OCI-LY7 (cell line): Measurements from ENCODE around the gene METTL26. TPM values are rescaled to one million over a fixed set of nuclear protein-coding genes. Genes with fewer than 3 reads are reported as not detected.

ENCODE experiments used
- BruUV-seq: library from RNA; stranded (reverse); fragments of 400-500 nt; replicated peaks from 2 replicates; lab custom pipeline; 2021; lab: Mats Ljungman, UMichigan
- CTCF ChIA-PET: fragments of 300-600 bp; sonication (Branson Sonifier 250); formaldehyde crosslinking; loops from one replicate; lab custom pipeline; 2022; ENCODE audit warnings: antibody characterized with exemption; ENCODE audit not compliant: unreplicated experiment; lab: Charles Lee
- POLR2A ChIA-PET: fragments of 300-600 bp; sonication (Branson Sonifier 250); formaldehyde crosslinking; loops from one replicate; lab custom pipeline; 2022; ENCODE audit warnings: antibody characterized with exemption; lab: Charles Lee
- DNase-seq: peaks from one replicate; pipeline ENCODE4 v3.0.0-alpha.2; 2015; ENCODE audit warnings: low spot score
- H2AFZ ChIP-seq: fragments of 200-600 bp; sonication (generic), shearing (Covaris generic); 2 replicates; pipeline ENCODE4 v1.6.1; 2014; ENCODE audit warnings: mild to moderate bottlenecking, antibody characterized with exemption, low read length, moderate library complexity
- H3K27ac ChIP-seq: fragments of 200-600 bp; sonication (generic); 2 replicates; pipeline ENCODE4 v1.5.1; 2014; ENCODE audit warnings: mixed run types, low read depth, mild to moderate bottlenecking, moderate library complexity, low read length, inconsistent platforms; ENCODE audit not compliant: poor library complexity, severe bottlenecking
- H3K36me3 ChIP-seq: fragments of 200-600 bp; sonication (generic); 2 replicates; pipeline ENCODE4 v1.6.1; 2014; ENCODE audit warnings: mild to moderate bottlenecking, antibody characterized with exemption, low read length, moderate library complexity, mixed read lengths; ENCODE audit not compliant: insufficient read depth
- H3K4me1 ChIP-seq: fragments of 200-600 bp; sonication (generic); 2 replicates; pipeline ENCODE4 v1.5.1; 2014; ENCODE audit warnings: mild to moderate bottlenecking, low read length; ENCODE audit not compliant: insufficient read depth, poor library complexity, severe bottlenecking
- H3K4me2 ChIP-seq: fragments of 200-600 bp; sonication (generic); 2 replicates; pipeline ENCODE4 v1.6.1; 2014; ENCODE audit warnings: mild to moderate bottlenecking, low read length
- H3K4me3 ChIP-seq: fragments of 200-600 bp; sonication (generic); 2 replicates; pipeline ENCODE4 v1.5.1; 2014; ENCODE audit warnings: mild to moderate bottlenecking, low read depth, low read length; ENCODE audit not compliant: poor library complexity, severe bottlenecking
- H3K79me2 ChIP-seq: fragments of 200-600 bp; sonication (generic); 2 replicates; pipeline ENCODE4 v1.6.1; 2016; ENCODE audit warnings: low read depth, mild to moderate bottlenecking, low read length, moderate library complexity, mixed read lengths; ENCODE audit not compliant: insufficient read depth
- H3K9me2 ChIP-seq: fragments of 200-600 bp; sonication (generic); 2 replicates; pipeline ENCODE4 v1.6.1; 2016; ENCODE audit warnings: mild to moderate bottlenecking, low read length, mixed read lengths; ENCODE audit not compliant: insufficient read depth
- H3K9me3 ChIP-seq: fragments of 200-600 bp; sonication (generic); 2 replicates; pipeline ENCODE4 v1.6.1; 2014; ENCODE audit warnings: mild to moderate bottlenecking, mixed run types, low read length, mixed read lengths
- H4K20me1 ChIP-seq: fragments of 200-600 bp; sonication (generic); 2 replicates; pipeline ENCODE4 v1.6.1; 2014; ENCODE audit warnings: mild to moderate bottlenecking, antibody characterized with exemption, low read length, moderate library complexity, mixed read lengths; ENCODE audit not compliant: insufficient read depth
- EZH2phosphoT487 ChIP-seq: fragments of 200-600 bp; sonication (generic); IDR thresholded peaks from 2 replicates; pipeline ENCODE4 v1.6.1; 2018; ENCODE audit warnings: low read depth, borderline replicate concordance, mild to moderate bottlenecking, mixed run types, antibody characterized with exemption, low read length, moderate library complexity, mixed read lengths
- intact Hi-C: fragments of 100-400 bp; cut with micrococcal nuclease; formaldehyde crosslinking; loops from one replicate; pipeline ENCODE4 v1.10.0; 2022; ENCODE audit not compliant: unreplicated experiment
- total RNA-seq, 2 experiments: library from RNA; depleted of rRNA in 1 of 2; stranded (reverse); fragments of >200 nt in 1 of 2; shearing (Covaris generic) in 1 of 2; gene quantifications; 2 replicates each; pipeline ENCODE4 v1.2.3, GENCODE V29; 2014 to 2022
- TF ChIP-seq, protein P1 (sequence below): fragments of 200-600 bp; sonication (generic); conservative IDR thresholded peaks from 2 replicates; pipeline ENCODE4 v1.5.1; 2014; ENCODE audit warnings: mild to moderate bottlenecking, antibody characterized with exemption, low read length, moderate library complexity, mixed read lengths

The METTL26 gene
- total RNA-seq, 2 experiments from 2014 or later: 99.0 to 152 TPM

GRCh38 chr16:637081-638018 lies 1.2 kb upstream of the METTL26 start:
- Histone ChIP-seq H3K4me3 (peak overlapping the region; percentile 87), H2AFZ (0 out of 2 replicates have a peak overlapping the region, but pooled peaks have one; percentile 47), H3K9me2 (no peaks in the 10 kb centered on the region), H3K9me3 (no peaks in the 10 kb centered on the region), H4K20me1 (no peaks in the 10 kb centered on the region), H3K27ac (peak overlapping the region; percentile 77), H3K4me1 (peaks cover 47% of the 10 kb centered on the region), H3K79me2 (peaks cover 8% of the 10 kb centered on the region; the same call in 1 of the 2 replicates), H3K4me2 (peak overlapping the region; percentile 88), H3K36me3 (peaks cover 8% of the 10 kb centered on the region; the same call in 1 of the 2 replicates)
- ChIA-PET POLR2A (no interaction called here), CTCF (no interaction called here)
- no TSS peak for BruUV-seq
- no peak for TF ChIP-seq EZH2phosphoT487
- TF ChIP-seq, protein P1, sequence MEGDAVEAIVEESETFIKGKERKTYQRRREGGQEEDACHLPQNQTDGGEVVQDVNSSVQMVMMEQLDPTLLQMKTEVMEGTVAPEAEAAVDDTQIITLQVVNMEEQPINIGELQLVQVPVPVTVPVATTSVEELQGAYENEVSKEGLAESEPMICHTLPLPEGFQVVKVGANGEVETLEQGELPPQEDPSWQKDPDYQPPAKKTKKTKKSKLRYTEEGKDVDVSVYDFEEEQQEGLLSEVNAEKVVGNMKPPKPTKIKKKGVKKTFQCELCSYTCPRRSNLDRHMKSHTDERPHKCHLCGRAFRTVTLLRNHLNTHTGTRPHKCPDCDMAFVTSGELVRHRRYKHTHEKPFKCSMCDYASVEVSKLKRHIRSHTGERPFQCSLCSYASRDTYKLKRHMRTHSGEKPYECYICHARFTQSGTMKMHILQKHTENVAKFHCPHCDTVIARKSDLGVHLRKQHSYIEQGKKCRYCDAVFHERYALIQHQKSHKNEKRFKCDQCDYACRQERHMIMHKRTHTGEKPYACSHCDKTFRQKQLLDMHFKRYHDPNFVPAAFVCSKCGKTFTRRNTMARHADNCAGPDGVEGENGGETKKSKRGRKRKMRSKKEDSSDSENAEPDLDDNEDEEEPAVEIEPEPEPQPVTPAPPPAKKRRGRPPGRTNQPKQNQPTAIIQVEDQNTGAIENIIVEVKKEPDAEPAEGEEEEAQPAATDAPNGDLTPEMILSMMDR: no peak
- intact Hi-C loops: no loop called here
- peak; percentile 89 for DNase-seq

DNA sequence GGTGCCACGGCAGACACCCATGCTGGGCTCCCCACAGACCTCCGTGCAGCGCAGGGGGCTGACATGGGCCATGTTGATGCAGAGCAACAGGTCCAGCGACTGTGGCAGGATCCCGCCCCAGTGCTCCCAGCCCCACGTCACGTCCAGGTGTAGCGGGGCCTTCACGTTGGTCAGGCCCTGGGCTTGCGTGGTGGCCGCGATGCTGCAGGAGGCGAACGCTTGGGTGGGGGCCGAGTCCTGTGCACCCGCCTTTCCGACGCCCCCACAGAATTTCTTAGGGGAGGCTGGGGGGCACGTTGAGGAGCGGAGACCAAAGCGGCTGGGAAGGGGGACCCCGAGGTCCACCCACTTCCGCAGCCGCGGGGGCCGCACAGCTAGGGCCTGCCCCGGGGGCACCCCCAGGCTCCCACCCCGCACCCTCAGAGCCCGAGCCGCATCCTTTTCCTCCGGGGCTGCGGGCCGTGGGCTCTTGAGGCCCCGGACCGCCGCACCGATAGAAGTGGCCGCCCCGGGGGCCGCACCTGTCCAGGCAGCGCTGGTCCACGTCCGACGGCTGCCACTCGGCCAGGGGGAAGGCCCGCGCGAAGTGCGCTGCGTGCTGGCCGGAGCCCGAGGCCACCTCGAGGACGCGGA lies 416 bp downstream of the METTL26 start:
- peaks cover 39% of the 10 kb centered on the region for H3K4me1 ChIP-seq
- ChIA-PET POLR2A (interaction anchor here (1.0 kb wide), 1 partner anchor 43 kb away, joined by 3 read pairs; no protein-coding TSS in a partner anchor), CTCF (interaction anchor here (0.5 kb wide), 1 partner anchor 252 kb away, joined by 4 read pairs; no protein-coding TSS in a partner anchor)
- H4K20me1 ChIP-seq: no peaks in the 10 kb centered on the region
- no peaks in the 10 kb centered on the region for H3K9me2 ChIP-seq
- H3K27ac ChIP-seq: peak overlapping the region; percentile 77
- peak overlapping the region; percentile 87 for H3K4me3 ChIP-seq
- no peak for DNase-seq
- H3K36me3 ChIP-seq: peaks cover 8% of the 10 kb centered on the region; the same call in 1 of the 2 replicates
- H3K9me3 ChIP-seq: no peaks in the 10 kb centered on the region
- intact Hi-C loops: loop anchor here (1.0 kb wide), 2 partner anchors 32 to 46 kb away; no protein-coding TSS in a partner anchor
- TF ChIP-seq, protein P1: no peak
- no peak for TF ChIP-seq EZH2phosphoT487
- peak overlapping the region; percentile 47 for H2AFZ ChIP-seq
- peaks cover 8% of the 10 kb centered on the region; the same call in 1 of the 2 replicates for H3K79me2 ChIP-seq
- peak overlapping the region; percentile 88 for H3K4me2 ChIP-seq
- no TSS peak for BruUV-seq
